ENCODE data around the gene FTSJ1.
A peak's percentile ranks its signal among the peaks of the same experiment; 100 is the strongest.
"Not testable (repeated sequence)": the region's sequence is repeated elsewhere in the genome, so short reads cannot be mapped to it uniquely, and the experiment has no call there.

Gene FTSJ1

GRCh38 chrX:48475774-48476577, at the start of gene FTSJ1:
Gene FTSJ1 (plus strand): TSS chrX:48476199. CDS start chrX:48478048, 1,849 bp downstream.
- peak; percentile 88 for DNase-seq

GRCh38 chrX:48427027-48427716, 48.8 kb upstream of the FTSJ1 start:
- DNase-seq, result not testable (repeated sequence)

- not testable (repeated sequence) for DNase-seq
Measured at GRCh38 chrX:48429606-48430005, 46.4 kb upstream of the FTSJ1 start.

- DNase-seq, result not testable (repeated sequence)
Measured at GRCh38 chrX:48430166-48430565, 45.8 kb upstream of the FTSJ1 start.

GRCh38 chrX:48433713-48434112, 42.3 kb upstream of the FTSJ1 start:
- DNase-seq, result not testable (repeated sequence)

- not testable (repeated sequence) for DNase-seq
Measured at GRCh38 chrX:48447201-48447600, 28.8 kb upstream of the FTSJ1 start.

GRCh38 chrX:48450076-48450475, 25.9 kb upstream of the FTSJ1 start:
- no peak for DNase-seq

- no peak for DNase-seq
Measured at GRCh38 chrX:48451708-48452107, 24.3 kb upstream of the FTSJ1 start.

- no peak for DNase-seq
Measured at GRCh38 chrX:48456628-48457331, 19.2 kb upstream of the FTSJ1 start.

GRCh38 chrX:48458711-48459110, 17.3 kb upstream of the FTSJ1 start:
- DNase-seq, result no peak

GRCh38 chrX:48459483-48459882, 16.5 kb upstream of the FTSJ1 start:
- no peak for DNase-seq

GRCh38 chrX:48460031-48460430, 16.0 kb upstream of the FTSJ1 start:
- DNase-seq, result no peak

- DNase-seq, result no peak
Measured at GRCh38 chrX:48460606-48461005, 15.4 kb upstream of the FTSJ1 start.

GRCh38 chrX:48461830-48462229, 14.2 kb upstream of the FTSJ1 start:
- no peak for DNase-seq

GRCh38 chrX:48465336-48465933, 10.6 kb upstream of the FTSJ1 start:
- no peak for DNase-seq

GRCh38 chrX:48466696-48467095, 9.3 kb upstream of the FTSJ1 start:
- DNase-seq, result peak; percentile 28

- DNase-seq, result no peak
Measured at GRCh38 chrX:48467281-48467761, 8.7 kb upstream of the FTSJ1 start.

GRCh38 chrX:48468247-48468671, 7.7 kb upstream of the FTSJ1 start:
- peak; percentile 44 for DNase-seq

GRCh38 chrX:48468693-48469691, 7.0 kb upstream of the FTSJ1 start:
- DNase-seq, result peak; percentile 69

GRCh38 chrX:48470110-48470832, 5.7 kb upstream of the FTSJ1 start, which contains the start of gene SLC38A5:
Gene SLC38A5 (minus strand): TSS chrX:48470260. CDS start chrX:48467924, 2,336 bp downstream.
- DNase-seq, result no peak

GRCh38 chrX:48470833-48471118, 5.2 kb upstream of the FTSJ1 start:
- DNase-seq, result no peak
